ENCODE measurements around the gene TTBK1. TPM values are rescaled to one million over a fixed set of nuclear protein-coding genes. Genes with fewer than 3 reads are reported as not detected.

TTBK1 gene
- total and polyA plus RNA-seq, 2 of the 4 experiments (the other 2 are of a cell fraction) = 0.02 TPM; not detected in 1

DNA sequence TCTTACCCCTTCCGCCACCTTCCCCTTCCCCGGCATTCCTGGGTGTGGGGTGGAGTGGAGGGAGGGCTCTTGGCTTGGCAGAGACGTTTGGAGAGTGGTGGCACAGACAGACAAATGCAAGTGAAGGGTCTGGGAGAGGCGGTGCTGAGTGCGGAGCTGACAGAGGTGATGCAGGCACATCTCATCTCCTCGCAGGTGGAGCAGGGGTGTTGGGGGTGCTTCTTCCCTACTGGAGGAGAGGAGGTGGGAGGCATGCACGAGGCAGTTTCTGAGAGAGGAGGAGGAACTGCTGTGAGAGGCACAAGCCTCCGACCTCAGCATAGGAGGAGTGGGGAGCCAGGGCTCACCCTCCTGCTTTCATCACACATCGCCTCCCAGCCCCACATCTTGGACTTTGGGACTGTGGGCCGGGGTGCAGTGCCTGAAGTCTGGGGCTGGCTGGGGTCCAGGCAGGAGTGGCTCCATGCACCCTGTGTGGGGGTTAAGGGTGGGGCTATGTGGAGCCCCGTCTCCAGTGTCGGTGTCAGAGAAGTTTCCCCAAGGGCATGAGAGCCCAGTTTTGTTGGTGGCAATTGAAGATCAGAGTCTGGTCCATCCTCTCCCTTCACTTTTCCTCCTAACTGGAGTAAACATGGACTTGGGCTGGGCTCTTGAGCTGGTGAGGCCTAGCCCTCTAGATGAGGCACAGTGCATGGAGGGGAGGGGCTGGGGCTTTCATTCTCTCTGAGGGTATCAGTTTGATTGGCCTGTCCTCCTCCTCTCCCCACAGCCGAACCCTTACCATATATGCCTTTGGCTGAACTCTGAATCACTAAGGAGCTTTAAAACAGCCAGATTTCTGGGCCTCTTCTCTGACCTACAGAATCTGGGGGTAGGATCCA, 34.6 kb downstream of the TTBK1 start:
- no peaks in the 10 kb centered on the region for H4K20me1 ChIP-seq (ENCODE audit: insufficient read depth, low read length)
- no peak overlapping the region for H3K18ac ChIP-seq (ENCODE audit: low read depth, low read length)
- no peak overlapping the region for H3K4me2 ChIP-seq (ENCODE audit: low read depth, low read length)
- in situ Hi-C loops (cut with MboI; ENCODE audit: low sequenced_read_pairs) (no loop called here), intact Hi-C loops (cut with micrococcal nuclease) (no loop called here), dilution Hi-C loops (cut with HindIII; ENCODE audit: low sequenced_read_pairs, unreplicated experiment) (no loop called here)
- peaks cover 10% of the 10 kb centered on the region for H3K4me1 ChIP-seq (ENCODE audit: control insufficient read depth, insufficient read depth, low read length)
- H3K9ac ChIP-seq (ENCODE audit: low read depth, low read length) = peak overlapping the region; percentile 46; the same call in 1 of the 2 replicates
- peak overlapping the region; percentile 7 to 70; a peak in 1 of 4 replicates for H4K8ac ChIP-seq (ENCODE audit: low read depth in 2 of 2, low read length in 2 of 2)
- TF ChIP-seq CEBPB (IDR thresholded peaks at IDR 0.05; ENCODE audit: low read depth, low read length) = no peak
- TF ChIP-seq, protein P1, sequence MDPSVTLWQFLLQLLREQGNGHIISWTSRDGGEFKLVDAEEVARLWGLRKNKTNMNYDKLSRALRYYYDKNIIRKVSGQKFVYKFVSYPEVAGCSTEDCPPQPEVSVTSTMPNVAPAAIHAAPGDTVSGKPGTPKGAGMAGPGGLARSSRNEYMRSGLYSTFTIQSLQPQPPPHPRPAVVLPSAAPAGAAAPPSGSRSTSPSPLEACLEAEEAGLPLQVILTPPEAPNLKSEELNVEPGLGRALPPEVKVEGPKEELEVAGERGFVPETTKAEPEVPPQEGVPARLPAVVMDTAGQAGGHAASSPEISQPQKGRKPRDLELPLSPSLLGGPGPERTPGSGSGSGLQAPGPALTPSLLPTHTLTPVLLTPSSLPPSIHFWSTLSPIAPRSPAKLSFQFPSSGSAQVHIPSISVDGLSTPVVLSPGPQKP (IDR thresholded peaks at IDR 0.05; ENCODE audit: borderline replicate concordance, low read depth, low read length) = no peak
- peak; percentile 10 for DNase-seq
- H4K5ac ChIP-seq (ENCODE audit: low read depth, low read length) = no peak overlapping the region
- POLR2A ChIA-PET (ENCODE audit: unreplicated experiment) = no interaction called here
- no peak overlapping the region for H3K4me3 ChIP-seq (ENCODE audit: insufficient read depth, low read depth, low read length)
- H3K27ac ChIP-seq (ENCODE audit: insufficient read depth, low read length) = no peak overlapping the region
- no peak overlapping the region for H3K14ac ChIP-seq (replicated peaks; ENCODE audit: low read depth, low read length)
- H3K56ac ChIP-seq (ENCODE audit: extremely low read depth, insufficient read depth, low read length) = no peak overlapping the region
- H2BK120ac ChIP-seq (ENCODE audit: low read depth, low read length) = no peak overlapping the region
- WGBS, 2 experiments (ENCODE audit: extremely low coverage in 2 of 2, insufficient read length in 1 of 2) = 64% methylated on average over 4 of the region's 13 CpGs; no CpG with 5 or more reads in 1 of the 2 experiments
- no peak overlapping the region for H2BK20ac ChIP-seq (ENCODE audit: low read depth, low read length)
- no peaks in the 10 kb centered on the region for H3K79me1 ChIP-seq (ENCODE audit: low read depth in 1 of 2, low read length in 2 of 2)
- no peak overlapping the region for H4K91ac ChIP-seq (ENCODE audit: insufficient read depth, low read depth, low read length)
- no peak overlapping the region for H2BK5ac ChIP-seq (ENCODE audit: low read depth, low read length, poor library complexity, severe bottlenecking)
- H3K27me3 ChIP-seq (ENCODE audit: control insufficient read depth, insufficient read depth, low read length) = peaks cover 41% of the 10 kb centered on the region
- BruUV-seq (replicated peaks) = no TSS peak
- H2AK9ac ChIP-seq (replicated peaks; ENCODE audit: low read depth, low read length, poor library complexity) = peak overlapping the region; percentile 10
- CTCF ChIA-PET = no interaction called here
- H3K4ac ChIP-seq (ENCODE audit: low read depth, low read length) = 0 out of 2 replicates have a peak overlapping the region, but pooled peaks have one; percentile 9
- no peaks in the 10 kb centered on the region for H3K36me3 ChIP-seq (ENCODE audit: control insufficient read depth, insufficient read depth, low read length)
- no peaks in the 10 kb centered on the region for H3K9me3 ChIP-seq (ENCODE audit: control insufficient read depth, insufficient read depth, low read length)
- H2BK15ac ChIP-seq (ENCODE audit: low read depth, low read length) = no peak overlapping the region
- peak; percentile 64 for ATAC-seq (ENCODE audit: low read depth)
- peak overlapping the region; percentile 71 for H2AFZ ChIP-seq (replicated peaks; ENCODE audit: low read length, poor library complexity)
- H3K23ac ChIP-seq (ENCODE audit: low read depth, low read length) = no peak overlapping the region
- peak overlapping the region; percentile 36; the same call in 1 of the 2 replicates for H2AK5ac ChIP-seq (ENCODE audit: low read depth, low read length)
- peaks cover 6% of the 10 kb centered on the region; the same call in 1 of the 2 replicates for H3K9me1 ChIP-seq (ENCODE audit: insufficient read depth, low read length)
